ENCODE results near the gene FGF18.

The FGF18 gene

GRCh38 chr5:171421331-171422262, 2.1 kb downstream of the FGF18 start:
- H3K4me1 ChIP-seq (ENCODE audit: low read length) = peaks cover 3% of the 10 kb centered on the region; the same call in 1 of the 2 replicates
- H3K9ac ChIP-seq (ENCODE audit: low read length) = no peak overlapping the region
- no peaks in the 10 kb centered on the region for H3K9me3 ChIP-seq (ENCODE audit: insufficient read depth, low read length)
- no peak overlapping the region for H3K4me2 ChIP-seq (ENCODE audit: low read length)
- peaks cover 26% of the 10 kb centered on the region for H4K20me1 ChIP-seq (ENCODE audit: insufficient read depth, low read length)
- no peak for TF ChIP-seq CTCF (IDR thresholded peaks at IDR 0.05; ENCODE audit: low read depth, low read length)
- TF ChIP-seq EZH2phosphoT487 (IDR thresholded peaks at IDR 0.05; ENCODE audit: low read depth) = no peak
- no peaks in the 10 kb centered on the region for H3K27me3 ChIP-seq (ENCODE audit: low read depth, low read length)
- H3K4me3 ChIP-seq (ENCODE audit: low read length) = no peak overlapping the region
- no peaks in the 10 kb centered on the region for H3K79me2 ChIP-seq (ENCODE audit: low read length)
- H3K27ac ChIP-seq (ENCODE audit: low read length) = no peak overlapping the region
- H3K36me3 ChIP-seq (replicated peaks; ENCODE audit: low read depth, low read length) = no peaks in the 10 kb centered on the region
- no peak overlapping the region for H2AFZ ChIP-seq (ENCODE audit: low read depth, low read length)

GRCh38 chr5:171422495-171422894, 3.0 kb downstream of the FGF18 start:
- no peak overlapping the region for H3K27ac ChIP-seq (ENCODE audit: low read length)
- H3K79me2 ChIP-seq (ENCODE audit: low read length) = no peaks in the 10 kb centered on the region
- no peaks in the 10 kb centered on the region for H3K36me3 ChIP-seq (replicated peaks; ENCODE audit: low read depth, low read length)
- no peak overlapping the region for H2AFZ ChIP-seq (ENCODE audit: low read depth, low read length)
- H3K9me3 ChIP-seq (ENCODE audit: insufficient read depth, low read length) = no peaks in the 10 kb centered on the region
- no peaks in the 10 kb centered on the region for H3K27me3 ChIP-seq (ENCODE audit: low read depth, low read length)
- H4K20me1 ChIP-seq (ENCODE audit: insufficient read depth, low read length) = peaks cover 17% of the 10 kb centered on the region
- H3K9ac ChIP-seq (ENCODE audit: low read length) = no peak overlapping the region
- peaks cover 3% of the 10 kb centered on the region; the same call in 1 of the 2 replicates for H3K4me1 ChIP-seq (ENCODE audit: low read length)
- TF ChIP-seq EZH2phosphoT487 (IDR thresholded peaks at IDR 0.05; ENCODE audit: low read depth) (no peak), CTCF (IDR thresholded peaks at IDR 0.05; ENCODE audit: low read depth, low read length) (no peak)
- H3K4me3 ChIP-seq (ENCODE audit: low read length) = no peak overlapping the region
- no peak overlapping the region for H3K4me2 ChIP-seq (ENCODE audit: low read length)

GRCh38 chr5:171422902-171423663, 3.6 kb downstream of the FGF18 start:
- H3K4me1 ChIP-seq (ENCODE audit: low read length) = peaks cover 3% of the 10 kb centered on the region; the same call in 1 of the 2 replicates
- no peak for TF ChIP-seq EZH2phosphoT487 (IDR thresholded peaks at IDR 0.05; ENCODE audit: low read depth)
- TF ChIP-seq CTCF (IDR thresholded peaks at IDR 0.05; ENCODE audit: low read depth, low read length) = no peak
- H2AFZ ChIP-seq (ENCODE audit: low read depth, low read length) = no peak overlapping the region
- H4K20me1 ChIP-seq (ENCODE audit: insufficient read depth, low read length) = peaks cover 11% of the 10 kb centered on the region
- H3K4me3 ChIP-seq (ENCODE audit: low read length) = no peak overlapping the region
- no peak overlapping the region for H3K9ac ChIP-seq (ENCODE audit: low read length)
- no peak overlapping the region for H3K27ac ChIP-seq (ENCODE audit: low read length)
- no peaks in the 10 kb centered on the region for H3K9me3 ChIP-seq (ENCODE audit: insufficient read depth, low read length)
- H3K36me3 ChIP-seq (replicated peaks; ENCODE audit: low read depth, low read length) = no peaks in the 10 kb centered on the region
- H3K27me3 ChIP-seq (ENCODE audit: low read depth, low read length) = no peaks in the 10 kb centered on the region
- H3K4me2 ChIP-seq (ENCODE audit: low read length) = no peak overlapping the region
- H3K79me2 ChIP-seq (ENCODE audit: low read length) = no peaks in the 10 kb centered on the region

GRCh38 chr5:171424726-171425125, 5.3 kb downstream of the FGF18 start:
- Histone ChIP-seq H3K36me3 (replicated peaks; ENCODE audit: low read depth, low read length) (no peaks in the 10 kb centered on the region), H3K4me1 (ENCODE audit: low read length) (no peaks in the 10 kb centered on the region), H3K27me3 (ENCODE audit: low read depth, low read length) (no peaks in the 10 kb centered on the region), H3K9me3 (ENCODE audit: insufficient read depth, low read length) (no peaks in the 10 kb centered on the region), H2AFZ (ENCODE audit: low read depth, low read length) (no peak overlapping the region), H3K79me2 (ENCODE audit: low read length) (no peaks in the 10 kb centered on the region), H3K9ac (ENCODE audit: low read length) (no peak overlapping the region), H4K20me1 (ENCODE audit: insufficient read depth, low read length) (no peaks in the 10 kb centered on the region; the same call in 1 of the 2 replicates), H3K27ac (ENCODE audit: low read length) (no peak overlapping the region), H3K4me3 (ENCODE audit: low read length) (no peak overlapping the region), H3K4me2 (ENCODE audit: low read length) (no peak overlapping the region)
- TF ChIP-seq CTCF (IDR thresholded peaks at IDR 0.05; ENCODE audit: low read depth, low read length) (no peak), EZH2phosphoT487 (IDR thresholded peaks at IDR 0.05; ENCODE audit: low read depth) (no peak)
